IPS-15b (cell line): ENCODE results near the gene APAF1.

ENCODE experiments used
- H3K27me3 ChIP-seq: one replicate; pipeline ENCODE4 v1.6.1; 2013; ENCODE audit warnings: low read length; ENCODE audit not compliant: control insufficient read depth, insufficient read depth
- H3K36me3 ChIP-seq: one replicate; pipeline ENCODE4 v1.6.1; 2013; ENCODE audit warnings: low read length; ENCODE audit not compliant: control insufficient read depth, insufficient read depth
- H3K4me1 ChIP-seq: one replicate; pipeline ENCODE4 v1.6.1; 2013; ENCODE audit warnings: mild to moderate bottlenecking, low read length; ENCODE audit not compliant: control insufficient read depth, insufficient read depth
- H3K4me3 ChIP-seq: one replicate; pipeline ENCODE4 v1.5.1; 2013; ENCODE audit warnings: low read depth, low read length
- H3K9ac ChIP-seq: one replicate; pipeline ENCODE4 v1.6.1; 2013; ENCODE audit warnings: low read depth, mild to moderate bottlenecking, low read length
- H3K9me3 ChIP-seq: one replicate; pipeline ENCODE4 v1.6.1; 2013; ENCODE audit warnings: mild to moderate bottlenecking, low read length; ENCODE audit not compliant: control insufficient read depth, insufficient read depth

APAF1 gene

GRCh38 chr12:98772818-98773217 lies 127.7 kb downstream of the APAF1 start:
- H3K9me3 ChIP-seq, result no peaks in the 10 kb centered on the region

GRCh38 chr12:98780261-98780660 lies 135.2 kb downstream of the APAF1 start:
- no peak overlapping the region for H3K9ac ChIP-seq

More at GRCh38 chr12:98772818-98773217, 127.7 kb downstream of the APAF1 start:
- no peaks in the 10 kb centered on the region for H3K36me3 ChIP-seq
- H3K27me3 ChIP-seq, result no peaks in the 10 kb centered on the region
- H3K9ac ChIP-seq, result no peak overlapping the region
- H3K4me1 ChIP-seq, result no peaks in the 10 kb centered on the region
- no peak overlapping the region for H3K4me3 ChIP-seq

GRCh38 chr12:98783420-98783819 lies 138.3 kb downstream of the APAF1 start:
- Histone ChIP-seq H3K9me3 (no peaks in the 10 kb centered on the region), H3K9ac (no peak overlapping the region), H3K4me1 (no peaks in the 10 kb centered on the region), H3K4me3 (no peak overlapping the region), H3K27me3 (no peaks in the 10 kb centered on the region), H3K36me3 (no peaks in the 10 kb centered on the region)

More at GRCh38 chr12:98780261-98780660, 135.2 kb downstream of the APAF1 start:
- Histone ChIP-seq H3K4me1 (no peaks in the 10 kb centered on the region), H3K36me3 (no peaks in the 10 kb centered on the region), H3K27me3 (no peaks in the 10 kb centered on the region), H3K4me3 (no peak overlapping the region), H3K9me3 (no peaks in the 10 kb centered on the region)
